Right hindlimb (tissue), 1 donor: ENCODE measurements around the gene AMIGO1.

Experiments
- DNase-seq: peaks from one replicate; pipeline ENCODE4 v3.0.0-alpha.2; 2018

AMIGO1 gene

GRCh38 chr1:109501644-109502363 is 7.7 kb downstream of the AMIGO1 start:
- no peak for DNase-seq

GRCh38 chr1:109500941-109501381 is 8.6 kb downstream of the AMIGO1 start:
- DNase-seq, result no peak

GRCh38 chr1:109499661-109500536 is 9.6 kb downstream of the AMIGO1 start:
- DNase-seq, result no peak

- no peak for DNase-seq
Measured at GRCh38 chr1:109499081-109499480, 10.4 kb downstream of the AMIGO1 start.

- DNase-seq, result peak; percentile 70
Measured at GRCh38 chr1:109498161-109498801, 11.2 kb downstream of the AMIGO1 start.

GRCh38 chr1:109497449-109498160 is 11.9 kb downstream of the AMIGO1 start:
- no peak for DNase-seq

GRCh38 chr1:109495738-109496137 is 13.8 kb downstream of the AMIGO1 start:
- DNase-seq, result no peak

GRCh38 chr1:109493805-109494539 is 15.6 kb downstream of the AMIGO1 start, which contains the start of gene CYB561D1:
Gene CYB561D1, plus strand, starts transcription at chr1:109494094. Its CDS starts 46 bp downstream, at chr1:109494140.
- peak; percentile 93 for DNase-seq

GRCh38 chr1:109493227-109493626 is 16.3 kb downstream of the AMIGO1 start:
- no peak for DNase-seq

- DNase-seq, result no peak
Measured at GRCh38 chr1:109492779-109493178, 16.7 kb downstream of the AMIGO1 start.

GRCh38 chr1:109491372-109491771 is 18.2 kb downstream of the AMIGO1 start:
- DNase-seq, result no peak

GRCh38 chr1:109490934-109491302 is 18.6 kb downstream of the AMIGO1 start:
- DNase-seq, result no peak

GRCh38 chr1:109490029-109490933 is 19.2 kb downstream of the AMIGO1 start:
- peak; percentile 75 for DNase-seq

GRCh38 chr1:109488696-109489095 is 20.8 kb downstream of the AMIGO1 start:
- DNase-seq, result no peak

GRCh38 chr1:109488201-109488600 is 21.3 kb downstream of the AMIGO1 start:
- no peak for DNase-seq

GRCh38 chr1:109487261-109487660 is 22.3 kb downstream of the AMIGO1 start:
- no peak for DNase-seq

GRCh38 chr1:109485001-109485400 is 24.5 kb downstream of the AMIGO1 start:
- no peak for DNase-seq

- no peak for DNase-seq
Measured at GRCh38 chr1:109484519-109484975, 25.0 kb downstream of the AMIGO1 start.

GRCh38 chr1:109483672-109484518 is 25.6 kb downstream of the AMIGO1 start, which contains the start of gene ATXN7L2:
Gene ATXN7L2, plus strand, starts transcription at chr1:109483905. Its CDS starts 49 bp downstream, at chr1:109483954.
- DNase-seq, result peak; percentile 98
